MM.1S (cell line): Measurements from ENCODE around the gene CIRBP.
A peak's percentile ranks its signal among the peaks of the same experiment; 100 is the strongest.

ENCODE experiments used
- DNase-seq: peaks from one replicate; pipeline ENCODE4 v3.0.0-alpha.2; 2015
- H2AFZ ChIP-seq: fragments of 300-600 bp; sonication (generic); 2 replicates; pipeline ENCODE4 v1.6.0; 2016; ENCODE audit warnings: antibody characterized with exemption, low read length
- H3F3A ChIP-seq: fragments of 300-600 bp; sonication (generic); 2 replicates; pipeline ENCODE4 v1.6.1; 2016; ENCODE audit warnings: mild to moderate bottlenecking, antibody characterized with exemption, low read length, moderate library complexity, mixed read lengths; ENCODE audit not compliant: insufficient read depth
- H3K27ac ChIP-seq: fragments of 300-600 bp; sonication (generic); 2 replicates; pipeline ENCODE4 v1.5.1; 2016; ENCODE audit warnings: mild to moderate bottlenecking, low read length
- H3K27me3 ChIP-seq: fragments of 300-600 bp; sonication (generic); replicated peaks from 2 replicates; pipeline ENCODE4 v1.6.0; 2016; ENCODE audit warnings: low read length; ENCODE audit not compliant: insufficient read depth
- H3K36me3 ChIP-seq: fragments of 300-600 bp; sonication (generic); replicated peaks from 2 replicates; pipeline ENCODE4 v1.6.1; 2016; ENCODE audit warnings: mild to moderate bottlenecking, low read length, mixed read lengths; ENCODE audit not compliant: insufficient read depth
- H3K4me1 ChIP-seq: fragments of 300-600 bp; sonication (generic); 2 replicates; pipeline ENCODE4 v1.6.1; 2016; ENCODE audit warnings: low read length, mixed read lengths
- H3K4me2 ChIP-seq: fragments of 300-600 bp; sonication (generic); 2 replicates; pipeline ENCODE4 v1.6.0; 2016; ENCODE audit warnings: low read depth, low read length
- H3K4me3 ChIP-seq: fragments of 300-600 bp; sonication (generic); 2 replicates; pipeline ENCODE4 v1.5.1; 2016; ENCODE audit warnings: low read length, mixed read lengths
- H3K79me2 ChIP-seq: fragments of 300-600 bp; sonication (generic); 2 replicates; pipeline ENCODE4 v1.6.1; 2016; ENCODE audit warnings: mixed run types, low read length, mixed read lengths
- H3K9ac ChIP-seq: fragments of 300-600 bp; sonication (generic); 2 replicates; pipeline ENCODE4 v1.6.1; 2016; ENCODE audit warnings: low read length, mixed read lengths
- H3K9me2 ChIP-seq: fragments of 300-600 bp; sonication (generic); replicated peaks from 2 replicates; pipeline ENCODE4 v1.6.1; 2016; ENCODE audit warnings: mild to moderate bottlenecking, low read length, mixed read lengths; ENCODE audit not compliant: insufficient read depth
- H3K9me3 ChIP-seq: fragments of 300-600 bp; sonication (generic); replicated peaks from 2 replicates; pipeline ENCODE4 v1.6.1; 2016; ENCODE audit warnings: mild to moderate bottlenecking, low read length, mixed read lengths; ENCODE audit not compliant: insufficient read depth
- H4K20me1 ChIP-seq: fragments of 300-600 bp; sonication (generic); 2 replicates; pipeline ENCODE4 v1.6.1; 2016; ENCODE audit warnings: mild to moderate bottlenecking, low read length, moderate library complexity, mixed read lengths; ENCODE audit not compliant: insufficient read depth
- EZH2 ChIP-seq: fragments of 300-600 bp; sonication (generic); optimal IDR thresholded peaks from 2 replicates; pipeline ENCODE3; 2017; ENCODE audit warnings: low read depth, mild to moderate bottlenecking, antibody characterized with exemption, low read length, mixed read lengths
- EZH2phosphoT487 ChIP-seq: fragments of 300-600 bp; sonication (generic); IDR thresholded peaks from 2 replicates; pipeline ENCODE4 v1.6.1; 2018; ENCODE audit warnings: antibody characterized with exemption, low read length
- TF ChIP-seq, protein P1 (sequence below): fragments of 300-600 bp; sonication (generic); IDR thresholded peaks from 2 replicates; pipeline ENCODE4 v1.5.1; 2016; ENCODE audit warnings: antibody characterized with exemption, low read length, mixed read lengths

Gene CIRBP

DNA sequence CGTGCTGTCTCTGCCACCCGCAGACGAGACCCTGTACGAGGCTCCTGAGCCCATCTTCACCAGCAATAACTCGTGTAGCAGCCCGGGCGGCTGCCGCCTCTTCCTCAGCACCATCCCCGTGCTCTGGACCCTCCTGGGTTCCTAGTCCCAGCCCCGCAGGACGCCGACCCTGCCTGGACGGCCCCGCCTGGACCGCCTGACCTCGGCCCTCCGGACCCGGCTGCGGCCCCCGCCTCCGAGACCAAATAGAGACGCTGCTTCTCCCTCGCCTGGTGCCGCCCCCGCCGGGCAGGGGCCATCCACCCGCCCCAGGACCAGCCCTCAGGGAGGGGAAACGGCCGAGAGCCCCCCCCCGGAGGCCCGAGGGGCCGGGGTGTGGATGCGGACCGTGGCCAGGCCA lies 30.7 kb downstream of the CIRBP start:
- no peak for DNase-seq
- no peak overlapping the region for H3K9ac ChIP-seq
- TF ChIP-seq EZH2 (peak; percentile 86), EZH2phosphoT487 (no peak)
- TF ChIP-seq, protein P1, sequence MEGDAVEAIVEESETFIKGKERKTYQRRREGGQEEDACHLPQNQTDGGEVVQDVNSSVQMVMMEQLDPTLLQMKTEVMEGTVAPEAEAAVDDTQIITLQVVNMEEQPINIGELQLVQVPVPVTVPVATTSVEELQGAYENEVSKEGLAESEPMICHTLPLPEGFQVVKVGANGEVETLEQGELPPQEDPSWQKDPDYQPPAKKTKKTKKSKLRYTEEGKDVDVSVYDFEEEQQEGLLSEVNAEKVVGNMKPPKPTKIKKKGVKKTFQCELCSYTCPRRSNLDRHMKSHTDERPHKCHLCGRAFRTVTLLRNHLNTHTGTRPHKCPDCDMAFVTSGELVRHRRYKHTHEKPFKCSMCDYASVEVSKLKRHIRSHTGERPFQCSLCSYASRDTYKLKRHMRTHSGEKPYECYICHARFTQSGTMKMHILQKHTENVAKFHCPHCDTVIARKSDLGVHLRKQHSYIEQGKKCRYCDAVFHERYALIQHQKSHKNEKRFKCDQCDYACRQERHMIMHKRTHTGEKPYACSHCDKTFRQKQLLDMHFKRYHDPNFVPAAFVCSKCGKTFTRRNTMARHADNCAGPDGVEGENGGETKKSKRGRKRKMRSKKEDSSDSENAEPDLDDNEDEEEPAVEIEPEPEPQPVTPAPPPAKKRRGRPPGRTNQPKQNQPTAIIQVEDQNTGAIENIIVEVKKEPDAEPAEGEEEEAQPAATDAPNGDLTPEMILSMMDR = no peak
- no peaks in the 10 kb centered on the region for H3K36me3 ChIP-seq
- H3F3A ChIP-seq = no peaks in the 10 kb centered on the region
- no peak overlapping the region for H3K4me3 ChIP-seq
- H3K27ac ChIP-seq = no peak overlapping the region
- no peaks in the 10 kb centered on the region for H3K9me3 ChIP-seq
- H2AFZ ChIP-seq = no peak overlapping the region
- no peaks in the 10 kb centered on the region for H4K20me1 ChIP-seq
- H3K79me2 ChIP-seq = no peaks in the 10 kb centered on the region
- no peak overlapping the region for H3K4me2 ChIP-seq
- H3K9me2 ChIP-seq = no peaks in the 10 kb centered on the region
- no peaks in the 10 kb centered on the region for H3K4me1 ChIP-seq
- H3K27me3 ChIP-seq = peaks cover 97% of the 10 kb centered on the region

DNA sequence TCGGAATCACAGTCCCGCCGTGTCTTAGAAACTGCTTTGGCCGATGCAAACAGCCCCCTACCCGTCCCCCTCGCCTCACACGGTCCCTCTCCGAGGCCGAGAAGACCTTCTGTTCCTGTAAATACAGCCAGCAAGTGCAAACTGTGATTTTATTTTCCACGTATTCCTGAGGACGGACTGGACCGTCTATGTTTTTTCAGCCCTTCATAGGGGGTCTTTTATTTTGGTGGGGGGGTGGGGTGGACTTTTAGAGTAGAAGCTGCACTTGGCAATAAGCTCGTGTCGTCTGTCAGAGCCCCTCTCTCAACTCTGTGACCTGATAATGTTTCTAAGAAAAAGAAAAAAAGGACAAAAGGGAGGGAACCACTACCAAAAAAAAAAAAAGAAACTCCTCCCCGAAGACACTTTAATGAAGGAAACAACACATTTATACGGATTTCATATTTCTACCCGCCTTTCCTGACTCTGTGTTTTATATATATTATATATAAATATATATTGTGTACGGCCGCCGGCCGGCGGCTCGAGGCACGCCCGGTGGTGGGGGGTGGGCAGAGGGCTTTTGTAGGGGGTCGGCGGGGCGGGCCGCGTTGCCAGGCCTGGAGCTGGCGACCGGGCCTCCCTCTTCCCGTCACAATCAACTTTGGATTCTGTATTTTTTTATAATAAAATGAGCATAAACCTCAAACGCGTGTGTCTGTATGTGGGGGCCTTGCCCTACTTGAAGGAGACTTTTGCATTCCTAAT lies 31.8 kb downstream of the CIRBP start:
- H4K20me1 ChIP-seq = no peaks in the 10 kb centered on the region
- no peak overlapping the region for H3K9ac ChIP-seq
- H3K9me2 ChIP-seq = no peaks in the 10 kb centered on the region
- H3K4me3 ChIP-seq = no peak overlapping the region
- TF ChIP-seq EZH2 = peak; percentile 62
- TF ChIP-seq EZH2phosphoT487 = no peak
- no peak overlapping the region for H2AFZ ChIP-seq
- H3K4me2 ChIP-seq = no peak overlapping the region
- no peak overlapping the region for H3K27ac ChIP-seq
- H3K36me3 ChIP-seq = no peaks in the 10 kb centered on the region
- H3K79me2 ChIP-seq = no peaks in the 10 kb centered on the region
- no peak for DNase-seq
- H3K4me1 ChIP-seq = no peaks in the 10 kb centered on the region
- no peaks in the 10 kb centered on the region for H3F3A ChIP-seq
- H3K27me3 ChIP-seq = peaks cover 99% of the 10 kb centered on the region
- H3K9me3 ChIP-seq = no peaks in the 10 kb centered on the region

DNA sequence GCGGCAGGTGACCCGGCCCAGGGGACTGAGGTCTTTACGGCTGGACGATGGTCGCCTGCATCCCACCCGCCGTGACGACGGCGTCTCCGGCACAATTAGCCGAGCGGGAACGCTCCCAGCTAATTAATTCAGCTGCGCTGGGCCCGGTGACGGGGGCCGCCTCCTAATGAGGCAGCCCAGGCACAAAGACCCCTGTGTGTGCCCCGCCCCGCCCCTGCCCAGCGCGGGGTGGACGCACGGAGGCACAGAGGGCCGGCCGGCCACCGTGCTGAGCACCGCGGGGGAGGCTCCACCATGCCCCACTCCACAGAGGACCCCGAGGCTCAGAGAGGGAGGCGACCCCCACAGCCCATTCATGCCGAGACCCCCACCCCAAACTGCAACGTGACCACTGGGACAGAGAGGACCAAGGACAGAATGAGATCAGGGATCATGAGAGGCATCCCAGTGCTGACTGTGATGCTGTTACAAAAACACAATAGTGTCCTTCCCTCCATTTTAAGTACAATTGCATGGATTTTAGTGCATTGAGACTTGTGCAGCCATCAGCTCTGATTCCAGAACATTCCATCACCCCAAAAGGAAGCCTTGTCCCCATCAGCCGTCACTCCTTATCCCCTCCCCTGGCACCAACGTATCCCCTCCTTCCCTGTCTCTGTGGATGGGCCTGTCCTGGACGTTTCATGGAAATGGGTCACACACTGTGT lies 33.6 kb downstream of the CIRBP start:
- no peak overlapping the region for H3K9ac ChIP-seq
- no peak for DNase-seq

More for the DNA sequence above, 33.6 kb downstream of the CIRBP start:
- Histone ChIP-seq H4K20me1 (no peaks in the 10 kb centered on the region), H3K9me2 (no peaks in the 10 kb centered on the region), H3F3A (no peaks in the 10 kb centered on the region), H3K27me3 (peaks cover 88% of the 10 kb centered on the region), H3K36me3 (no peaks in the 10 kb centered on the region), H3K27ac (no peak overlapping the region), H2AFZ (no peak overlapping the region), H3K4me3 (no peak overlapping the region), H3K4me2 (no peak overlapping the region), H3K4me1 (no peaks in the 10 kb centered on the region), H3K9me3 (no peaks in the 10 kb centered on the region), H3K79me2 (no peaks in the 10 kb centered on the region)
- TF ChIP-seq, protein P1 = no peak
- TF ChIP-seq EZH2phosphoT487 (no peak), EZH2 (no peak)
